Peyer's patch (tissue), 4 donors: ENCODE results near the gene DIP2A. TPM values are rescaled to one million over a fixed set of nuclear protein-coding genes. Genes with fewer than 3 reads are reported as not detected.
"Not testable (repeated sequence)": the region's sequence is repeated elsewhere in the genome, so short reads cannot be mapped to it uniquely, and the experiment has no call there.

Experiments used
- DNase-seq, 3 donors: peaks; one replicate each; pipeline ENCODE4 v3.0.0-alpha.2; 2017 to 2019
- H3K27ac ChIP-seq, 4 donors: fragments of 200-600 bp; sonication (generic); one replicate each; pipeline ENCODE4 v1.5.1; 2016 to 2019
- H3K27me3 ChIP-seq, 2 donors: fragments of 200-600 bp; sonication (generic); one replicate each; pipeline ENCODE4 v1.5.1; 2019
- H3K36me3 ChIP-seq, 3 donors: fragments of 200-600 bp; sonication (generic); one replicate each; pipeline ENCODE4 v1.5.1; 2016 to 2019
- H3K4me1 ChIP-seq, 4 donors: fragments of 200-600 bp; sonication (generic); one replicate each; pipeline ENCODE4 v1.5.1; 2016 to 2019
- H3K4me3 ChIP-seq, 4 donors: fragments of 200-600 bp; sonication (generic); 1 replicate in 3 of 4; 2 replicates in 1 of 4; pipeline ENCODE4 v1.5.1; 2016 to 2019; ENCODE audit warnings: mild to moderate bottlenecking in 1 of 4
- H3K9me3 ChIP-seq, 4 donors: fragments of 200-600 bp; sonication (generic); one replicate each; pipeline ENCODE4 v1.5.1; 2016 to 2019; ENCODE audit warnings: mild to moderate bottlenecking in 1 of 4
- POLR2A ChIP-seq, 2 donors: fragments of 450-650 bp; IDR thresholded peaks; one replicate each; pipeline ENCODE4 v1.5.1; 2017; ENCODE audit warnings: antibody characterized with exemption in 2 of 2, mild to moderate bottlenecking in 2 of 2, moderate library complexity in 2 of 2
- total RNA-seq, 4 donors: library from RNA; depleted of rRNA; stranded (reverse); fragments of >200 nt; gene quantifications; one replicate each; pipeline ENCODE4 v1.1.0, GENCODE V29; 2016
- TF ChIP-seq, protein P1 (sequence below), 6 experiments: fragments of 450-650 bp in 4 of 6; fragments of 200-600 bp in 2 of 6; sonication (generic) in 1 of 6; IDR thresholded peaks; one replicate each; pipeline ENCODE4 v1.5.1; 2017 to 2019; ENCODE audit warnings: antibody characterized with exemption in 6 of 6, mild to moderate bottlenecking in 3 of 6, moderate library complexity in 1 of 6

The DIP2A gene
- total RNA-seq, 4 donors from 2014 or later, result 69.9 to 108 (median 85.3) TPM

- no peaks in the 10 kb centered on the region for H3K4me1 ChIP-seq
- H3K27me3 ChIP-seq, result no peaks in the 10 kb centered on the region
- DNase-seq, result no peak
- no peak overlapping the region for H3K27ac ChIP-seq
- H3K36me3 ChIP-seq, result peaks cover 0 to 68% (median 0%) of the 10 kb centered on the region in 3 donors
- TF ChIP-seq, protein P1, sequence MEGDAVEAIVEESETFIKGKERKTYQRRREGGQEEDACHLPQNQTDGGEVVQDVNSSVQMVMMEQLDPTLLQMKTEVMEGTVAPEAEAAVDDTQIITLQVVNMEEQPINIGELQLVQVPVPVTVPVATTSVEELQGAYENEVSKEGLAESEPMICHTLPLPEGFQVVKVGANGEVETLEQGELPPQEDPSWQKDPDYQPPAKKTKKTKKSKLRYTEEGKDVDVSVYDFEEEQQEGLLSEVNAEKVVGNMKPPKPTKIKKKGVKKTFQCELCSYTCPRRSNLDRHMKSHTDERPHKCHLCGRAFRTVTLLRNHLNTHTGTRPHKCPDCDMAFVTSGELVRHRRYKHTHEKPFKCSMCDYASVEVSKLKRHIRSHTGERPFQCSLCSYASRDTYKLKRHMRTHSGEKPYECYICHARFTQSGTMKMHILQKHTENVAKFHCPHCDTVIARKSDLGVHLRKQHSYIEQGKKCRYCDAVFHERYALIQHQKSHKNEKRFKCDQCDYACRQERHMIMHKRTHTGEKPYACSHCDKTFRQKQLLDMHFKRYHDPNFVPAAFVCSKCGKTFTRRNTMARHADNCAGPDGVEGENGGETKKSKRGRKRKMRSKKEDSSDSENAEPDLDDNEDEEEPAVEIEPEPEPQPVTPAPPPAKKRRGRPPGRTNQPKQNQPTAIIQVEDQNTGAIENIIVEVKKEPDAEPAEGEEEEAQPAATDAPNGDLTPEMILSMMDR (IDR thresholded peaks at IDR 0.05), result no peak
- TF ChIP-seq POLR2A (IDR thresholded peaks at IDR 0.05), result no peak
- no peaks in the 10 kb centered on the region for H3K9me3 ChIP-seq
- no peak overlapping the region for H3K4me3 ChIP-seq
These were observed 111.4 kb downstream of the DIP2A start for GRCh38 chr21:46570119-46570518.

GRCh38 chr21:46570631-46571030 lies 111.9 kb downstream of the DIP2A start:
- Histone ChIP-seq H3K4me1 (no peaks in the 10 kb centered on the region), H3K27me3 (no peaks in the 10 kb centered on the region), H3K4me3 (no peak overlapping the region), H3K9me3 (no peaks in the 10 kb centered on the region), H3K27ac (no peak overlapping the region), H3K36me3 (peaks cover 0 to 63% (median 0%) of the 10 kb centered on the region in 3 donors)
- DNase-seq, result no peak
- no peak for TF ChIP-seq POLR2A (IDR thresholded peaks at IDR 0.05)
- TF ChIP-seq, protein P1 (IDR thresholded peaks at IDR 0.05), result no peak

- Histone ChIP-seq H3K4me3 (no peak overlapping the region), H3K36me3 (peaks cover 0 to 41% (median 0%) of the 10 kb centered on the region in 3 donors), H3K27me3 (no peaks in the 10 kb centered on the region), H3K4me1 (no peaks in the 10 kb centered on the region), H3K27ac (no peak overlapping the region), H3K9me3 (no peaks in the 10 kb centered on the region)
- TF ChIP-seq POLR2A (IDR thresholded peaks at IDR 0.05), result no peak
- TF ChIP-seq, protein P1 (IDR thresholded peaks at IDR 0.05), result no peak
- no peak for DNase-seq
These were observed 114.2 kb downstream of the DIP2A start for GRCh38 chr21:46572850-46573249.

DNA sequence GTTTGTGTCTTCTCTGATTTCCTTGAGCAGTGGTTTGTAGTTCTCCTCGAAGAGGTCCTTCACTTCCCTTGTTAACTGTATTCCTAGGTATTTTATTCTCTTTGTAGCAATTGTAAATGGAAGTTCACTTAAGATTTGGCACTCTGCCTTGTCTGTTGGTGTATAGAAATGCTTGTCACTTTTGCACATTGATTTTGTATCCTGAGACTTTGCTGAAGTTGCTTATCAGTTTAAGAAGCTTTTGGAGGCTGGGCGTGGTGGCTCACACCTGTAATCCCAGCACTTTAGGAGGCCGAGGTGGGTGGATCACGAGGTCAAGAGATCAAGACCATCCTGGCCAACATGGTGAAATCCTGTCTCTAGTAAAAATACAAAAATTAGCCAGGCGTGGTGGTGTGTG lies 119.1 kb downstream of the DIP2A start:
- H3K9me3 ChIP-seq, H3K4me3 ChIP-seq, H3K27me3 ChIP-seq, H3K4me1 ChIP-seq, DNase-seq, H3K27ac ChIP-seq, H3K36me3 ChIP-seq: not testable (repeated sequence)

DNA sequence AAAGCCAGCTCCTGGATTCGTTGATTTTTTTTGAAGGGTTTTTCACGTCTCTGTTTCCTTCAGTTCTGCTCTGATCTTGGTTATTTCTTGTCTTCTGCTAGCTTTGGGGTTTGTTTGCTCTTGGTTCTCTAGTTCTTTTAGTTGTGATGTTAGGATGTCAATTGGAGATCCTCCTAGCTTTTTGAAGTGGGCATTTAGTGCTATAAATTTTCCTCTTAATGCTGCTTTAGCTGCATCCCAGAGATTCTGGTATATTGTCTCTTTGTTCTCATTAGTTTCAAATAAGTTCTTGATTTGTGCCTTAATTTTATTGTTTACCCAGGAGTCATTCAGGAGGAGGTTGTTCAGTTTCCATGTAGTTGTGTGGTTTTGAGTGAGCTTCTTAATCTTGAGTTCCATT lies 120.7 kb downstream of the DIP2A start:
- H3K4me1 ChIP-seq, H3K27ac ChIP-seq, DNase-seq, H3K9me3 ChIP-seq, H3K36me3 ChIP-seq, H3K27me3 ChIP-seq, H3K4me3 ChIP-seq: not testable (repeated sequence)

GRCh38 chr21:46581780-46582307 lies 123.2 kb downstream of the DIP2A start:
- no peaks in the 10 kb centered on the region for H3K4me1 ChIP-seq
- no peak for DNase-seq
- TF ChIP-seq POLR2A (IDR thresholded peaks at IDR 0.05), result no peak
- TF ChIP-seq, protein P1 (IDR thresholded peaks at IDR 0.05), result no peak
- no peak overlapping the region for H3K27ac ChIP-seq
- peaks cover 0 to 7% (median 0%) of the 10 kb centered on the region in 3 donors for H3K36me3 ChIP-seq
- no peaks in the 10 kb centered on the region for H3K27me3 ChIP-seq
- peaks cover 0 to 3% (median 0%) of the 10 kb centered on the region in 4 donors for H3K9me3 ChIP-seq
- H3K4me3 ChIP-seq, result no peak overlapping the region
